HG03066 (cell line): ENCODE measurements around the gene KCNQ2.

ENCODE experiments used
- ATAC-seq: cut with Tn5 transposase; IDR thresholded peaks from one replicate; pipeline ENCODE4 v1.9.1; 2021; ENCODE audit warnings: low read depth; ENCODE audit not compliant: unreplicated experiment

The KCNQ2 gene

GRCh38 chr20:63351326-63351700 is 121.1 kb downstream of the KCNQ2 start:
- ATAC-seq: no peak

- ATAC-seq: no peak
Measured at GRCh38 chr20:63350597-63351325, 121.7 kb downstream of the KCNQ2 start.
